ENCODE results near the gene CAMTA1. TPM values are rescaled to one million over a fixed set of nuclear protein-coding genes. Genes with fewer than 3 reads are reported as not detected.

CAMTA1 gene
- total and polyA plus RNA-seq, 2 experiments from 2014 or later = 213 to 341 TPM

DNA sequence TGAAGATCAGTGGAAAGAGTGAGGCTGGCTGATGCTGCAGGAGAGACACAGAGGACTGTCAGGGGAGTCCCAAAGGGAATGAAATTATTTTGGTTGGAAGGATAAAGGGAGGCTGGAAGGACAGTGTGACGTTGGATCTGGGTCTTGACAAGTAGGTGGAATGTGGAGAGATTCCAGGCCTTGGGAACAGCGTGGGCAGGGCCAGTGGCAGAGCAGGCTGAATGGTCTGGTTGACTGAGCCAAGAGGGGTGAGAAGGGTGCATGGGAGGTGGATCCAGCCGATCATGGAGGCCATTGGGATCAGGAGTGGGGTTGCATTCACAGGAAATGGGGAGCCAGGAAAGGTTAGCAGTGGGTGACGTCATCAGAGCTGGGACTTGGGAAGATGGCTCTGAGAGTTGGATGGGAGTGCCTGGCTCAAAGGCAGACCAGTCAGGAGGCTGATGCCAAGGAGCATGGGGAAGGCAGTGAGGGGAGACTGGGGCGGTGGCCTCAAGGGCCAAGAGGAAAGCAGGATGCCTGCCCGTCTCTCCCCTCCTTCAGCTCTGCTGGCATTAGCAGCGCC lies 839.6 kb downstream of the CAMTA1 start:
- TF ChIP-seq, protein P1, sequence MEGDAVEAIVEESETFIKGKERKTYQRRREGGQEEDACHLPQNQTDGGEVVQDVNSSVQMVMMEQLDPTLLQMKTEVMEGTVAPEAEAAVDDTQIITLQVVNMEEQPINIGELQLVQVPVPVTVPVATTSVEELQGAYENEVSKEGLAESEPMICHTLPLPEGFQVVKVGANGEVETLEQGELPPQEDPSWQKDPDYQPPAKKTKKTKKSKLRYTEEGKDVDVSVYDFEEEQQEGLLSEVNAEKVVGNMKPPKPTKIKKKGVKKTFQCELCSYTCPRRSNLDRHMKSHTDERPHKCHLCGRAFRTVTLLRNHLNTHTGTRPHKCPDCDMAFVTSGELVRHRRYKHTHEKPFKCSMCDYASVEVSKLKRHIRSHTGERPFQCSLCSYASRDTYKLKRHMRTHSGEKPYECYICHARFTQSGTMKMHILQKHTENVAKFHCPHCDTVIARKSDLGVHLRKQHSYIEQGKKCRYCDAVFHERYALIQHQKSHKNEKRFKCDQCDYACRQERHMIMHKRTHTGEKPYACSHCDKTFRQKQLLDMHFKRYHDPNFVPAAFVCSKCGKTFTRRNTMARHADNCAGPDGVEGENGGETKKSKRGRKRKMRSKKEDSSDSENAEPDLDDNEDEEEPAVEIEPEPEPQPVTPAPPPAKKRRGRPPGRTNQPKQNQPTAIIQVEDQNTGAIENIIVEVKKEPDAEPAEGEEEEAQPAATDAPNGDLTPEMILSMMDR (IDR thresholded peaks at IDR 0.05; ENCODE audit: low read depth, low read length) = no peak
- Histone ChIP-seq H3K27ac (no peak overlapping the region), H3K9me3 (ENCODE audit: low read depth) (no peaks in the 10 kb centered on the region), H3K27me3 (no peaks in the 10 kb centered on the region), H3K4me1 (ENCODE audit: low read depth) (peaks cover 14% of the 10 kb centered on the region), H3K36me3 (no peaks in the 10 kb centered on the region), H3K4me3 (no peak overlapping the region)
- no peak for DNase-seq (ENCODE audit: low read depth in 1 of 2, low spot score in 1 of 2)

DNA sequence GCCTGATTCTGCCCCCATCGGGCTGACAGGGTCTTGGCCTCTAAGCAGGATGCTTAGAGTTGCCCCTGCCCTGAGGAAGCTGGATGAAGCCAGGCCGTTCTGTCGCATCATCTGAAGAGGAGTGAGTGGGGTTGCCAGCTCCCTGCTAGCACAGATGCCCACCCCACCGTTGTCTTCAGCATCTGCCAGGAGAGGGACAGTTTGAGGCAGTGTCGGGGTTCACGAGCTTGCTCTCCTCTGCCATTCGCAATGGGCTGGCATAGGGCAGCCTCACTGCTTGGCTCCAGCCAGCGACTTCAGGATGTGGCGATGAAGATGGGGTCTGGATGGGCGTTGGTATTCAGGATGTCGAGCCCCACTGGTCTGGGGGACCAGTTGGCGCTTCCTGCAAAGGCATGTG lies 840.1 kb downstream of the CAMTA1 start:
- no peaks in the 10 kb centered on the region for H3K27me3 ChIP-seq
- H3K36me3 ChIP-seq = no peaks in the 10 kb centered on the region
- H3K27ac ChIP-seq = no peak overlapping the region
- TF ChIP-seq, protein P1 (IDR thresholded peaks at IDR 0.05; ENCODE audit: low read depth, low read length) = no peak
- DNase-seq (ENCODE audit: low read depth in 1 of 2, low spot score in 1 of 2) = no peak
- peaks cover 14% of the 10 kb centered on the region for H3K4me1 ChIP-seq (ENCODE audit: low read depth)
- no peak overlapping the region for H3K4me3 ChIP-seq
- no peaks in the 10 kb centered on the region for H3K9me3 ChIP-seq (ENCODE audit: low read depth)

DNA sequence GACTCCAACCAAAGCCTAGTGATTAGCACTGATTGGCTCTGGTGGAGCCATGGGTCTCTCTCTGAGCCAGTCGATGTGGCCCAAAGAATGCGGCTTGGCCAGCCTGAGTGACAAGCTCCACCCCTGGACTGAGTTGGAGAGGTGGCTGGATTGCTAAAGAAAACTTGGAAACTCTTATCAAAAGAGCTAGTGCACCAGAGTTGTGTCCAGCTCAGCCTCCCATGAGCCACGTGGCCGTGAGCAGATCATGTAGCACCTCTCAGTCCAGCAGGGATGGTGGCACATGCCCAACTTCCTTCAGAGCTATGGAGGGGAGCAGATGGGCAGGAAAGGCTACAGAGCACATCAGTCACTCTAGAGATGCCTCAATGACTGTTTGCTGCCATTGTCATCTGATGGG lies 843.0 kb downstream of the CAMTA1 start:
- no peak for DNase-seq (ENCODE audit: low read depth in 1 of 2, low spot score in 1 of 2)
- Histone ChIP-seq H3K27me3 (no peaks in the 10 kb centered on the region), H3K4me1 (ENCODE audit: low read depth) (peaks cover 8% of the 10 kb centered on the region), H3K4me3 (no peak overlapping the region), H3K36me3 (no peaks in the 10 kb centered on the region), H3K27ac (no peak overlapping the region), H3K9me3 (ENCODE audit: low read depth) (no peaks in the 10 kb centered on the region)
- TF ChIP-seq, protein P1 (IDR thresholded peaks at IDR 0.05; ENCODE audit: low read depth, low read length) = no peak

DNA sequence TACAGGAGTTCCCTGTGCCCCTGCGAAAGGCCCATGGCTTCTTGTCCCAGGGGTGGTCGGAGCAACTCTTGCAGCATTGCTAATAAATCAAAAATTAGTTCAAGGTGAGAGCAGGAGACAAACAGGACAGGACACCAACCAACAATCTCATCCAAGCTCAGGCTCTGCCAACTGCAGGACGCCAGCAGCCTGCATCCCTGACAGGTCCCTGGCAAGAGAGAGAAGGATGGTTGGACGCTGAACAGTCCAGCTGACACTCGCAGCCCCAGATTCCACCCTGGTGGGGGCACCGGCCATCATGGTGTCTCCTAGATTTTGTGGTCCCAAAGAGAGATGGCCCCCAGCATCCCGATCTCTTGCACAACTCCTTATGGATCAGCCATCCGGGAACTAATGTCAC lies 843.8 kb downstream of the CAMTA1 start:
- Histone ChIP-seq H3K4me1 (ENCODE audit: low read depth) (peaks cover 8% of the 10 kb centered on the region), H3K36me3 (no peaks in the 10 kb centered on the region), H3K4me3 (no peak overlapping the region), H3K27ac (no peak overlapping the region), H3K27me3 (no peaks in the 10 kb centered on the region), H3K9me3 (ENCODE audit: low read depth) (no peaks in the 10 kb centered on the region)
- TF ChIP-seq, protein P1 (IDR thresholded peaks at IDR 0.05; ENCODE audit: low read depth, low read length) = no peak
- DNase-seq (ENCODE audit: low read depth in 1 of 2, low spot score in 1 of 2) = no peak

DNA sequence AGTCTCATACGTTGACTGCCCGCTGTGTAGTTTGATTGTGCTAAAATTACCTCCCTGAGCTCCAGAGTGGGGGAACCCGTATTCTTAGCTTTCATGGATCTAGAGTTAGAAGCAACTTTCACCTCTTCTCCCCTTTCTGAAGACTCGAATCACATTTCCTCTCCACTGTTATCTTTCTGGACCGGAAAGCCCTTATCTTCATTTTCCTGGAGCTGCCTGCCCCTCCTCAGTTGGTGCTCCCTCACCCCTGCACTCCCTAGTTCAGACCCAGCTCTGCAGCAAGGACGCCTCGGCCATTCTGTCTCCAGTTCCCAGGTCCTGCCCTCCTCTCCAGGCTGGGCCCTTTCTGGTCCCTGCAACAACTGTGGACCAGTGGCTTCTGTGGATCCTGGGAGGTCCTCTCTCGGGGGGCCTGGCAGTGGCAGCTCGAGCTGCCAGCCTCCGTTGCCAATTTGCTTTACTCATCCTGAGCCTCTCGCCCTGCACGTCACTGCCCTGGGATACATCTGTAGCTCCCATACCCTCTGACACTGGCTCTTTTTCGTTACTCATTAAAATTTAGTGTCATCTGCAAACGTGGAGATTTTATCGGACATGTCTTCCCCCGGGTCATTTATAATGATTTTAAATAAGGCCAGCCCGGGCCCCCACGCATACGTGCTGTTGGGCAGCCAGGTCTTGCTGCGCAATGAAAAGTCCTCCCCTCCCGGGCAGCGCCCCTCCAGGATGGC lies 844.4 kb downstream of the CAMTA1 start:
- TF ChIP-seq, protein P1 (IDR thresholded peaks at IDR 0.05; ENCODE audit: low read depth, low read length) = no peak
- Histone ChIP-seq H3K27ac (no peak overlapping the region), H3K36me3 (no peaks in the 10 kb centered on the region), H3K4me1 (ENCODE audit: low read depth) (peaks cover 8% of the 10 kb centered on the region), H3K9me3 (ENCODE audit: low read depth) (no peaks in the 10 kb centered on the region), H3K4me3 (no peak overlapping the region), H3K27me3 (no peaks in the 10 kb centered on the region)
- no peak for DNase-seq (ENCODE audit: low read depth in 1 of 2, low spot score in 1 of 2)

Data from cardiac muscle cell (in vitro differentiated cells and primary cell).